ENCODE measurements around the gene TWIST1.

DNA sequence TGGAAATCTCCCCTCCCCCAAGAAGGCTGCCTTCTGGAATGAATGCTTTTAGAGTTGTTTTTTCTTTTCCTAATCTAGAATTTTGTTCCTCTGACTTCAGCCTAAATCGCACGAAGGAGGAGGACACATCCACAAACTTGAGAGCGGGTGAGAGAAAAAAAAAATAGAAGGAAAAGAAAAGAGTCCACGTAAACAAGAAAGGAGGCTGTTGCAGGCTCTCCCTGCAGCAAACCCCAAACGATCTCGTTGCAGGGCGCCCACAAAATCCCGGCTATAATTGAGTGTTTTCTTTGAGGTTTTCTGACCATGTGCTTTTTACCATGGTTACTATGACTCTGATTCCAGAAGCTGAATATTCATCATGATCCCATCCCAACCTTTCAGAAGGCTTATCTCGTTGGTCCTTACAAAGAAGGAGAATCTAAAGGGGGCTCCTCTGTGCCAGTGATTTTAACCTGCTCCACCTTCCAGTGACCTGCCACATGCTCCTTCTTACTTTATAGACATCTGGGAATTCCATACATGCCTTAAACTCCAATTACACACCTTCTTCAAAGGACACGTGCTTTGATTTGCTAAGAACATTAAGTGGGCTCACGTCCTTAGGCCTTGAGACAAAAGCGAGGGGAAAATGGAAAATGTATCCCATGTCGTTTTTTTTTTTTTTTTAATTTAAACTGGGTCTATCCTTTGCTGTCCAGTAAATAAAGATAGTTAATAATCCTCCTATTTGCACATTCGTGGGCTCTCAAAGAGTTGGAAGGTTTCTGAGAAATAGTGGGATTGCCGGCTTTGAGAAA is 5.8 kb downstream of the TWIST1 start:
- TF ChIP-seq EZH2 (IDR thresholded peaks at IDR 0.05): no peak
- TF ChIP-seq POLR2AphosphoS5 (IDR thresholded peaks at IDR 0.05; ENCODE audit: borderline replicate concordance, low read depth, low read length): no peak; the same call in none of the 2 replicates

All from SK-N-MC (cell line).